Brain microvascular endothelial cell (primary cell): ENCODE data around the gene PCDHGA8.
"Not testable (repeated sequence)": the region's sequence is repeated elsewhere in the genome, so short reads cannot be mapped to it uniquely, and the experiment has no call there.

ENCODE experiments used
- DNase-seq: peaks from one replicate; pipeline ENCODE4 v3.0.0-alpha.2; 2020
- H3K27ac ChIP-seq: fragments of 250-450 bp; sonication (Bioruptor Pico); 2 replicates; pipeline ENCODE4 v1.5.1; 2020; ENCODE audit warnings: mild to moderate bottlenecking, moderate library complexity
- H3K27me3 ChIP-seq: fragments of 250-450 bp; sonication (Bioruptor Pico); replicated peaks from 2 replicates; pipeline ENCODE4 v1.5.1; 2020; ENCODE audit warnings: mild to moderate bottlenecking
- H3K36me3 ChIP-seq: fragments of 250-450 bp; sonication (Bioruptor Pico); replicated peaks from 2 replicates; pipeline ENCODE4 v1.5.1; 2020; ENCODE audit warnings: mild to moderate bottlenecking
- H3K4me3 ChIP-seq: 2 replicates; pipeline ENCODE4 v1.5.1; 2011; ENCODE audit warnings: low read depth, mild to moderate bottlenecking, control low read depth, low read length, moderate library complexity
- CTCF ChIP-seq: IDR thresholded peaks from 2 replicates; pipeline ENCODE4 v1.5.1; 2011; ENCODE audit warnings: low read depth, mild to moderate bottlenecking, moderate library complexity, low read length, control low read depth, inconsistent platforms; ENCODE audit errors: missing control alignments
- in situ Hi-C: cut with HindIII; loops from 2 replicates; pipeline ENCODE4 v1.10.0; 2017; ENCODE audit warnings: low sequenced_read_pairs, low pct_ligation_motif_present

The PCDHGA8 gene

GRCh38 chr5:141389153-141390042, 3.0 kb upstream of the PCDHGA8 start:
- TF ChIP-seq CTCF = no peak
- no peak for DNase-seq
- Histone ChIP-seq H3K27me3 (no peaks in the 10 kb centered on the region), H3K27ac (no peak overlapping the region), H3K4me3 (no peak overlapping the region), H3K36me3 (no peaks in the 10 kb centered on the region)
- in situ Hi-C loops = no loop called here

GRCh38 chr5:141393267-141393666, 834 bp downstream of the PCDHGA8 start:
- TF ChIP-seq CTCF = no peak
- Histone ChIP-seq H3K4me3 (no peak overlapping the region), H3K27me3 (no peaks in the 10 kb centered on the region), H3K36me3 (no peaks in the 10 kb centered on the region), H3K27ac (no peak overlapping the region)
- no peak for DNase-seq
- in situ Hi-C loops = no loop called here

GRCh38 chr5:141394401-141395187, 2.2 kb downstream of the PCDHGA8 start:
- in situ Hi-C loops, H3K27ac ChIP-seq, H3K36me3 ChIP-seq, H3K4me3 ChIP-seq, DNase-seq, H3K27me3 ChIP-seq: not testable (repeated sequence)

- H3K27ac ChIP-seq, in situ Hi-C loops, H3K27me3 ChIP-seq, H3K36me3 ChIP-seq: not testable (repeated sequence)
- H3K4me3 ChIP-seq = peak within 1 kb of the TSS; percentile 42
- TF ChIP-seq CTCF = peak; percentile 71
- peak; percentile 62 for DNase-seq
Observed at GRCh38 chr5:141397756-141398551, 5.5 kb downstream of the PCDHGA8 start, which contains the start of gene PCDHGB5. Gene PCDHGB5 (plus strand): TSS chr5:141397947. CDS start chr5:141398128, 181 bp downstream.

- H3K36me3 ChIP-seq = no peaks in the 10 kb centered on the region
- in situ Hi-C loops = no loop called here
- no peak overlapping the region for H3K4me3 ChIP-seq
- no peak for DNase-seq
- H3K27ac ChIP-seq = no peak overlapping the region
- TF ChIP-seq CTCF = no peak
- no peaks in the 10 kb centered on the region for H3K27me3 ChIP-seq
Observed at GRCh38 chr5:141398608-141399007, 6.2 kb downstream of the PCDHGA8 start.
